Esophagus muscularis mucosa (tissue), 4 donors: ENCODE data around the gene ULBP3. TPM values are rescaled to one million over a fixed set of nuclear protein-coding genes. Genes with fewer than 3 reads are reported as not detected.

Source experiments
- DNase-seq: peaks from one replicate; pipeline ENCODE4 v3.0.0-alpha.2; 2017; ENCODE audit errors: extremely low spot score
- H3K27ac ChIP-seq, 4 donors: fragments of 200-600 bp; sonication (generic); replicated peaks in 1 of 4; 1 replicate in 3 of 4; 2 replicates in 1 of 4; pipeline ENCODE4 v1.5.1; 2016 to 2019; ENCODE audit warnings: mild to moderate bottlenecking in 1 of 4
- H3K27me3 ChIP-seq, 4 donors: fragments of 200-600 bp; sonication (generic); one replicate each; pipeline versions ENCODE4 v1.5.1 to v1.6.0; 2016 to 2019
- H3K36me3 ChIP-seq, 4 donors: fragments of 200-600 bp; sonication (generic); one replicate each; pipeline ENCODE4 v1.5.1; 2016 to 2019
- H3K4me1 ChIP-seq, 4 donors: fragments of 200-600 bp; sonication (generic); one replicate each; pipeline ENCODE4 v1.5.1; 2016 to 2019
- H3K4me3 ChIP-seq, 4 donors: fragments of 200-600 bp; sonication (generic); 1 replicate in 2 of 4; 2 replicates in 2 of 4; pipeline ENCODE4 v1.5.1; 2016 to 2019; ENCODE audit warnings: mild to moderate bottlenecking in 4 of 4, moderate library complexity in 1 of 4
- H3K9me3 ChIP-seq, 4 donors: fragments of 200-600 bp; sonication (generic); 1 replicate in 3 of 4; 2 replicates in 1 of 4; pipeline ENCODE4 v1.5.1; 2016 to 2019
- CTCF ChIP-seq, 3 experiments: fragments of 200-600 bp in 2 of 3; fragments of 450-650 bp in 1 of 3; sonication (generic) in 2 of 3; IDR thresholded peaks; one replicate each; pipeline ENCODE4 v1.5.1; 2017 to 2019; ENCODE audit warnings: antibody characterized with exemption in 3 of 3, mild to moderate bottlenecking in 2 of 3, moderate library complexity in 1 of 3
- EP300 ChIP-seq: sonication (generic); formaldehyde crosslinking; IDR thresholded peaks from one replicate; pipeline ENCODE4 v1.6.1; 2017; ENCODE audit warnings: antibody characterized with exemption
- POLR2A ChIP-seq: fragments of 450-650 bp; IDR thresholded peaks from one replicate; pipeline ENCODE4 v1.6.1; 2017; ENCODE audit warnings: antibody characterized with exemption, moderate library complexity, mild to moderate bottlenecking, low read depth
- POLR2AphosphoS5 ChIP-seq, 2 donors: sonication (generic); formaldehyde crosslinking; IDR thresholded peaks; one replicate each; pipeline ENCODE4 v1.6.1; 2017; ENCODE audit warnings: antibody characterized with exemption in 2 of 2
- WGBS: methylation state at CpG from one replicate; pipeline ENCODE4 v1.1.5; 2018; 5-methylcytosine and 5-hydroxymethylcytosine counted together
- intact Hi-C: fragments of 100-400 bp; cut with DNase I; formaldehyde crosslinking; loops from one replicate; pipeline ENCODE4 v1.15.1; 2023
- total RNA-seq, 4 donors: library from RNA; depleted of rRNA; stranded (reverse); fragments of >200 nt; gene quantifications; one replicate each; pipeline versions ENCODE4 v1.1.0 to v1.2.1, GENCODE V29; 2016

The ULBP3 gene
- total RNA-seq, 4 donors from 2014 or later: 0.50 to 0.86 (median 0.65) TPM; not detected in 1

DNA sequence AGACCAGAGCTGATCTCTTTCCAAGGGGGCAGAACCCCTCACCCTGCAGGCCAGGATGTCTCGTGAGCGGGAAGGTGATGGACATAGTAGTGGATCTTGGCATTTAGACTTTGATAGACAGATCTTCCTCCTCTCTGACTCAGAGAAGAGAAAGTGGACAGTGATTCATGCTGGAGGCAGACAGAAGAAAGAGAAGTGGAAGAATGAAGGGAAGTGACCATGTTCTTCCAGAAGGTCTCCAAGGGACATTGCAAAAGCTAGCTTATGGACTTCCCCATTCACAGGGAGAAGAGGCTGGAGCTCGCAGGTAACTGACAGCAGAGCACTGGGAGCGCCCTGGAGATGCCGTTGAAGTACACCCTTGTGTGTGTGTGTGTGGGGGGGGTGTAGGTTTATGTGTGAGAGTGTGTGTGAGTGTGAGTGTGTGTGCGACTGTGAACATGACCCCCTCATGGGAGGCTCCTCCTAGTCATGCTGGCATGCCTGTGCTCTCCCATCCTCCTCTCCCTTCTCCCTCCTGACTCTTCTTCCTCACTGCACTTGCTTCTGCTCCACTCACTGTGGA lies 35.6 kb downstream of the ULBP3 start:
- intact Hi-C loops: no loop called here
- no peak overlapping the region for H3K27ac ChIP-seq
- peaks cover 11 to 14% (median 12%) of the 10 kb centered on the region in 4 donors for H3K4me1 ChIP-seq
- no peak for TF ChIP-seq EP300
- no peak for TF ChIP-seq CTCF (IDR thresholded peaks at IDR 0.05)
- no peak for TF ChIP-seq POLR2AphosphoS5 (IDR thresholded peaks at IDR 0.05)
- TF ChIP-seq POLR2A: no peak
- H3K36me3 ChIP-seq: no peaks in the 10 kb centered on the region
- WGBS: 82% methylated on average over 6 of the region's 6 CpGs
- peaks cover 0 to 48% (median 21%) of the 10 kb centered on the region in 4 donors for H3K27me3 ChIP-seq
- no peaks in the 10 kb centered on the region for H3K9me3 ChIP-seq
- DNase-seq: no peak
- no peak overlapping the region for H3K4me3 ChIP-seq

DNA sequence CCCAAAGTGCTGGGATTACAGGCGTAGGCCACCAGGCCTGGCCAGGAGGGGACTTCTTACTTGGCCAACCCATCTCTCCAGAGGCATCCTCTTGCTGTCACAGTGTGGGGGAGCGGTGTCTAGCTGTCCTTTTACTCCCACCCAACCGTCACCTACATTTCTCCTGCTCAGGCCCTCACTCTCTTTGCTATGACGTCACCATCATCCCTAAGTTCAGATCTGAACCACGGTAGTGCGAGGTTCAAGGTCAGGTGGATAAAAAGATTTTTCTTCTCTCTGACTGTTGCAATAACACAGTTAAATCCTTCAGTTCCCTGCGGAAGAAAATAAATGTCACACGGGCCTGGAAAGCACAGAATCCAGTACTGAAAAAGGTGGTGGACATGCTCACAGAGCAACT lies 36.3 kb downstream of the ULBP3 start:
- WGBS: 85% methylated on average over 8 of the region's 8 CpGs
- H3K27me3 ChIP-seq: peaks cover 0 to 44% (median 14%) of the 10 kb centered on the region in 4 donors
- H3K4me1 ChIP-seq: peaks cover 4 to 7% (median 6%) of the 10 kb centered on the region in 4 donors
- TF ChIP-seq POLR2AphosphoS5 (IDR thresholded peaks at IDR 0.05) (no peak), POLR2A (no peak), EP300 (no peak), CTCF (IDR thresholded peaks at IDR 0.05) (no peak)
- H3K27ac ChIP-seq: no peak overlapping the region
- no peak for DNase-seq
- intact Hi-C loops: no loop called here
- no peak overlapping the region for H3K4me3 ChIP-seq
- H3K36me3 ChIP-seq: no peaks in the 10 kb centered on the region
- H3K9me3 ChIP-seq: no peaks in the 10 kb centered on the region

- intact Hi-C loops: no loop called here
- WGBS: 93% methylated on average over 3 of the region's 3 CpGs
- TF ChIP-seq EP300: no peak
- no peak for TF ChIP-seq POLR2A
- TF ChIP-seq POLR2AphosphoS5 (IDR thresholded peaks at IDR 0.05): no peak
- no peak for TF ChIP-seq CTCF (IDR thresholded peaks at IDR 0.05)
- Histone ChIP-seq H3K36me3 (no peaks in the 10 kb centered on the region), H3K4me3 (no peak overlapping the region), H3K27ac (no peak overlapping the region), H3K9me3 (no peaks in the 10 kb centered on the region), H3K27me3 (peaks cover 0 to 44% (median 9%) of the 10 kb centered on the region in 4 donors), H3K4me1 (peaks cover 5 to 6% (median 5%) of the 10 kb centered on the region in 4 donors)
- DNase-seq: no peak
Observed at GRCh38 chr6:150030611-150031010, 38.3 kb downstream of the ULBP3 start.

- Histone ChIP-seq H3K4me3 (no peak overlapping the region), H3K4me1 (peaks cover 13 to 14% (median 14%) of the 10 kb centered on the region in 4 donors), H3K9me3 (no peaks in the 10 kb centered on the region), H3K27me3 (peaks cover 0 to 44% (median 12%) of the 10 kb centered on the region in 4 donors), H3K36me3 (no peaks in the 10 kb centered on the region), H3K27ac (no peak overlapping the region)
- WGBS: 86% methylated on average over 4 of the region's 4 CpGs
- DNase-seq: no peak
- TF ChIP-seq EP300 (no peak), CTCF (IDR thresholded peaks at IDR 0.05) (no peak), POLR2A (no peak), POLR2AphosphoS5 (IDR thresholded peaks at IDR 0.05) (no peak)
- intact Hi-C loops: no loop called here
Observed at GRCh38 chr6:150029749-150030148, 39.2 kb downstream of the ULBP3 start.

DNA sequence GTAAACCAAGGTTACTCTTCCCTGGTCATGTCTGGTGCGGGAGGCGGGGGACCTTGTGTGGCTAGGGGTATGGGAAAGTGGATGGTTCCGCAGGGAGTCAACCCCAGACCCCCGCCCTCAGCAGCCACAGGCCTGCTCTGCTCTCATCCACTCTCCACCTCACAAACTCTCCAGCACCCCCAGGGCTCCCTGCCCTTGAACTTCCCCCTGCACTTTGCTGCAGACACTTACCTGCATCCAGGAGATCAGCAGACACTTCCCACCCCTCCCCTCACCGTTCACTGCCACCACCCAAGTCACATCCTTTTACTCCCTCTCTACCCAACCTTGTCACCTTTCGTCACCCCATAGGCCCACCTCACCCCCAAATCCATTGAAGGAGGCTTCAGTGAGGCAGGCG lies 39.6 kb downstream of the ULBP3 start:
- Histone ChIP-seq H3K36me3 (no peaks in the 10 kb centered on the region), H3K4me3 (no peak overlapping the region), H3K4me1 (peaks cover 13 to 16% (median 15%) of the 10 kb centered on the region in 4 donors), H3K9me3 (no peaks in the 10 kb centered on the region), H3K27me3 (peaks cover 0 to 47% (median 13%) of the 10 kb centered on the region in 4 donors), H3K27ac (no peak overlapping the region)
- no peak for DNase-seq
- 96% methylated on average over 7 of the region's 7 CpGs for WGBS
- TF ChIP-seq EP300 (no peak), POLR2AphosphoS5 (IDR thresholded peaks at IDR 0.05) (no peak), CTCF (IDR thresholded peaks at IDR 0.05) (no peak), POLR2A (no peak)
- intact Hi-C loops: no loop called here
